ENCODE measurements around the gene DST. TPM values are rescaled to one million over a fixed set of nuclear protein-coding genes. Genes with fewer than 3 reads are reported as not detected.

The DST gene
- total and polyA plus RNA-seq, 2 donors (not counting 1 experiment from before 2014, with no cell fraction given): 1.5 to 1.9 TPM

GRCh38 chr6:56671160-56671559 is 28.5 kb upstream of the DST start:
- H3K4me3 Mint-ChIP-seq: no peak overlapping the region
- no peaks in the 10 kb centered on the region for H3K27me3 ChIP-seq (replicated peaks in 1 of 4; ENCODE audit: control extremely low read depth in 1 of 4, control insufficient read depth in 3 of 4, insufficient read depth in 4 of 4, low read length in 3 of 4)
- H3K27me3 Mint-ChIP-seq: peaks cover 6% of the 10 kb centered on the region
- no peak for DNase-seq
- no peaks in the 10 kb centered on the region for H4K20me1 ChIP-seq (ENCODE audit: control insufficient read depth, insufficient read depth, low read length, poor library complexity, severe bottlenecking)
- POLR2A ChIA-PET: no interaction called here
- TF ChIP-seq CTCF (IDR thresholded peaks at IDR 0.05) (no peak), EZH2 (IDR thresholded peaks at IDR 0.05; ENCODE audit: borderline replicate concordance, insufficient read depth, low read depth, low read length, poor library complexity, severe bottlenecking) (no peak)
- CTCF ChIA-PET: no interaction called here
- WGBS (ENCODE audit: insufficient coverage): no CpG with 5 or more reads among the region's 1 CpG
- no peak overlapping the region for H2AFZ ChIP-seq (ENCODE audit: insufficient read depth, low read depth, low read length, poor library complexity, severe bottlenecking)
- no peak for ATAC-seq (ENCODE audit: low read depth)
- intact Hi-C loops (cut with micrococcal nuclease): no loop called here
- H3K9ac ChIP-seq (ENCODE audit: low read length): no peak overlapping the region
- no peaks in the 10 kb centered on the region for H3K9me3 ChIP-seq (ENCODE audit: control extremely low read depth in 1 of 3, control insufficient read depth in 2 of 3, insufficient read depth in 1 of 3, low read length in 2 of 3)
- H3K9me3 Mint-ChIP-seq (ENCODE audit: insufficient read depth): no peaks in the 10 kb centered on the region
- no peak overlapping the region for H3K27ac ChIP-seq (ENCODE audit: low read length in 2 of 2)
- H3K4me2 ChIP-seq (replicated peaks; ENCODE audit: low read depth, low read length, poor library complexity, severe bottlenecking): no peak overlapping the region
- no peaks in the 10 kb centered on the region for H3K4me1 ChIP-seq (ENCODE audit: control insufficient read depth in 2 of 2, insufficient read depth in 2 of 2, low read length in 2 of 2)
- no peaks in the 10 kb centered on the region for H3K4me1 Mint-ChIP-seq
- H3K79me2 ChIP-seq (ENCODE audit: control insufficient read depth, insufficient read depth, low read length): no peaks in the 10 kb centered on the region
- H3K36me3 ChIP-seq (replicated peaks in 1 of 2; ENCODE audit: control extremely low read depth in 1 of 2, control insufficient read depth in 1 of 2, extremely low read depth in 1 of 2, insufficient read depth in 2 of 2, low read length in 1 of 2): no peaks in the 10 kb centered on the region
- no peak overlapping the region for H3K4me3 ChIP-seq (ENCODE audit: control extremely low read depth in 1 of 5, extremely low read depth in 1 of 5, insufficient read depth in 1 of 5, low read depth in 2 of 5, low read length in 4 of 5)
- H3K27ac Mint-ChIP-seq: no peak overlapping the region

- WGBS (ENCODE audit: insufficient coverage): no CpG with 5 or more reads among the region's 2 CpGs
- Histone ChIP-seq H3K9me3 (ENCODE audit: control extremely low read depth in 1 of 3, control insufficient read depth in 2 of 3, insufficient read depth in 1 of 3, low read length in 2 of 3) (no peaks in the 10 kb centered on the region), H3K27me3 (replicated peaks in 1 of 4; ENCODE audit: control extremely low read depth in 1 of 4, control insufficient read depth in 3 of 4, insufficient read depth in 4 of 4, low read length in 3 of 4) (no peaks in the 10 kb centered on the region), H3K4me1 (ENCODE audit: control insufficient read depth in 2 of 2, insufficient read depth in 2 of 2, low read length in 2 of 2) (no peaks in the 10 kb centered on the region), H3K4me3 (ENCODE audit: control extremely low read depth in 1 of 5, extremely low read depth in 1 of 5, insufficient read depth in 1 of 5, low read depth in 2 of 5, low read length in 4 of 5) (no peak overlapping the region), H3K79me2 (ENCODE audit: control insufficient read depth, insufficient read depth, low read length) (no peaks in the 10 kb centered on the region), H3K27ac (ENCODE audit: low read length in 2 of 2) (no peak overlapping the region), H3K9ac (ENCODE audit: low read length) (no peak overlapping the region), H4K20me1 (ENCODE audit: control insufficient read depth, insufficient read depth, low read length, poor library complexity, severe bottlenecking) (no peaks in the 10 kb centered on the region), H2AFZ (ENCODE audit: insufficient read depth, low read depth, low read length, poor library complexity, severe bottlenecking) (no peak overlapping the region), H3K4me2 (replicated peaks; ENCODE audit: low read depth, low read length, poor library complexity, severe bottlenecking) (no peak overlapping the region), H3K36me3 (replicated peaks in 1 of 2; ENCODE audit: control extremely low read depth in 1 of 2, control insufficient read depth in 1 of 2, extremely low read depth in 1 of 2, insufficient read depth in 2 of 2, low read length in 1 of 2) (no peaks in the 10 kb centered on the region)
- CTCF ChIA-PET: no interaction called here
- H3K4me3 Mint-ChIP-seq: no peak overlapping the region
- no peak for ATAC-seq (ENCODE audit: low read depth)
- TF ChIP-seq EZH2 (IDR thresholded peaks at IDR 0.05; ENCODE audit: borderline replicate concordance, insufficient read depth, low read depth, low read length, poor library complexity, severe bottlenecking) (no peak), CTCF (IDR thresholded peaks at IDR 0.05) (no peak)
- H3K27ac Mint-ChIP-seq: no peak overlapping the region
- H3K27me3 Mint-ChIP-seq: peaks cover 6% of the 10 kb centered on the region
- no peaks in the 10 kb centered on the region for H3K9me3 Mint-ChIP-seq (ENCODE audit: insufficient read depth)
- H3K4me1 Mint-ChIP-seq: no peaks in the 10 kb centered on the region
- POLR2A ChIA-PET: no interaction called here
- intact Hi-C loops (cut with micrococcal nuclease): no loop called here
- no peak for DNase-seq
Observed at GRCh38 chr6:56669041-56669440, 26.4 kb upstream of the DST start.

Measured in B cell (primary cell).